DND-41 (cell line): ENCODE measurements around the gene RCOR1.

Experiments used
- ATAC-seq: fragments of 200-7000 bp; cut with Tn5 transposase; 3 replicates; pipeline ENCODE4 v1.9.1; 2021; ENCODE audit warnings: low read depth; ENCODE audit not compliant: insufficient read depth
- DNase-seq: peaks from one replicate; pipeline ENCODE4 v3.0.0-alpha.2; 2020
- H2AFZ ChIP-seq: 2 replicates; pipeline ENCODE4 v1.6.0; 2012; ENCODE audit warnings: low read depth, low read length
- H3K27ac ChIP-seq: 2 replicates; pipeline ENCODE4 v1.5.1; 2012; ENCODE audit warnings: low read length, inconsistent platforms
- H3K27me3 ChIP-seq: fragments of 200-600 bp; sonication (generic); 2 replicates; pipeline ENCODE4 v1.6.0; 2012; ENCODE audit warnings: low read length, mild to moderate bottlenecking, inconsistent platforms; ENCODE audit not compliant: insufficient read depth, poor library complexity
- H3K36me3 ChIP-seq: 2 replicates; pipeline ENCODE4 v1.5.1; 2012; ENCODE audit warnings: low read length, inconsistent platforms; ENCODE audit not compliant: insufficient read depth
- H3K4me1 ChIP-seq: 2 replicates; pipeline ENCODE4 v1.5.1; 2012; ENCODE audit warnings: mild to moderate bottlenecking, low read length; ENCODE audit not compliant: insufficient read depth
- H3K4me2 ChIP-seq: 2 replicates; pipeline ENCODE4 v1.6.0; 2012; ENCODE audit warnings: mild to moderate bottlenecking, moderate library complexity, low read length, inconsistent platforms; ENCODE audit not compliant: insufficient read depth
- H3K4me3 ChIP-seq, 2 experiments: fragments of 200-600 bp in 1 of 2; shearing (Covaris generic) in 1 of 2; 2 replicates each; pipeline ENCODE4 v1.5.1; 2012 to 2016; ENCODE audit warnings: inconsistent platforms in 2 of 2, low read length in 2 of 2, mild to moderate bottlenecking in 2 of 2, low read depth in 1 of 2, moderate library complexity in 1 of 2
- H3K79me2 ChIP-seq: 2 replicates; pipeline ENCODE4 v1.6.0; 2012; ENCODE audit warnings: low read length, inconsistent platforms; ENCODE audit not compliant: insufficient read depth
- H3K9ac ChIP-seq: 2 replicates; pipeline ENCODE4 v1.6.0; 2012; ENCODE audit warnings: low read depth, mild to moderate bottlenecking, inconsistent platforms, low read length, moderate library complexity
- H3K9me3 ChIP-seq: 2 replicates; pipeline ENCODE4 v1.5.1; 2012; ENCODE audit warnings: low read length, moderate library complexity, mild to moderate bottlenecking, inconsistent platforms; ENCODE audit not compliant: insufficient read depth, severe bottlenecking
- H4K20me1 ChIP-seq: 2 replicates; pipeline ENCODE4 v1.6.0; 2012; ENCODE audit warnings: low read length; ENCODE audit not compliant: insufficient read depth
- CTCF ChIP-seq: IDR thresholded peaks from 2 replicates; pipeline ENCODE4 v1.5.1; 2012; ENCODE audit warnings: borderline replicate concordance, low read length, moderate library complexity, mild to moderate bottlenecking; ENCODE audit not compliant: poor library complexity, severe bottlenecking; ENCODE audit errors: extremely low read depth
- EZH2 ChIP-seq: IDR thresholded peaks from 3 replicates; pipeline ENCODE4 v1.6.1; 2012; ENCODE audit warnings: borderline replicate concordance, low read depth, mild to moderate bottlenecking, moderate library complexity, low read length, inconsistent platforms; ENCODE audit not compliant: severe bottlenecking

RCOR1 gene

GRCh38 chr14:102690509-102691286 lies 98.2 kb downstream of the RCOR1 start:
- H3K27ac ChIP-seq = no peak overlapping the region
- ATAC-seq (no peak), DNase-seq (no peak)
- peaks cover 25% of the 10 kb centered on the region; the same call in 1 of the 2 replicates for H4K20me1 ChIP-seq
- no peak overlapping the region for H3K4me2 ChIP-seq
- no peaks in the 10 kb centered on the region for H3K27me3 ChIP-seq
- no peaks in the 10 kb centered on the region for H3K36me3 ChIP-seq
- no peaks in the 10 kb centered on the region for H3K9me3 ChIP-seq
- H3K4me3 ChIP-seq = no peak overlapping the region
- H2AFZ ChIP-seq = no peak overlapping the region
- no peak overlapping the region for H3K9ac ChIP-seq
- peaks cover 4% of the 10 kb centered on the region; the same call in 1 of the 2 replicates for H3K4me1 ChIP-seq
- TF ChIP-seq EZH2 (no peak), CTCF (no peak)
- H3K79me2 ChIP-seq = peaks cover 44% of the 10 kb centered on the region

GRCh38 chr14:102691763-102692162 lies 99.3 kb downstream of the RCOR1 start:
- no peak overlapping the region for H3K4me3 ChIP-seq
- ATAC-seq (no peak), DNase-seq (no peak)
- H3K9ac ChIP-seq = no peak overlapping the region
- no peak overlapping the region for H3K27ac ChIP-seq
- H3K4me2 ChIP-seq = no peak overlapping the region
- H3K79me2 ChIP-seq = peaks cover 47% of the 10 kb centered on the region
- no peak for TF ChIP-seq CTCF
- H2AFZ ChIP-seq = no peak overlapping the region
- peaks cover 14% of the 10 kb centered on the region for H3K4me1 ChIP-seq
- no peaks in the 10 kb centered on the region for H3K9me3 ChIP-seq
- peaks cover 31% of the 10 kb centered on the region; the same call in 1 of the 2 replicates for H4K20me1 ChIP-seq
- H3K27me3 ChIP-seq = no peaks in the 10 kb centered on the region
- H3K36me3 ChIP-seq = no peaks in the 10 kb centered on the region

- no peak for ATAC-seq
- no peak overlapping the region for H3K4me3 ChIP-seq
These were observed 99.9 kb downstream of the RCOR1 start for GRCh38 chr14:102692334-102692733.

More at GRCh38 chr14:102692334-102692733, 99.9 kb downstream of the RCOR1 start:
- no peaks in the 10 kb centered on the region for H3K27me3 ChIP-seq
- H2AFZ ChIP-seq = no peak overlapping the region
- no peak overlapping the region for H3K9ac ChIP-seq
- H3K36me3 ChIP-seq = no peaks in the 10 kb centered on the region
- TF ChIP-seq EZH2 (no peak), CTCF (no peak)
- no peak overlapping the region for H3K4me2 ChIP-seq
- H3K79me2 ChIP-seq = peaks cover 47% of the 10 kb centered on the region
- no peak for DNase-seq
- H4K20me1 ChIP-seq = peaks cover 36% of the 10 kb centered on the region; the same call in 1 of the 2 replicates
- no peaks in the 10 kb centered on the region for H3K9me3 ChIP-seq
- no peak overlapping the region for H3K27ac ChIP-seq
- peaks cover 20% of the 10 kb centered on the region for H3K4me1 ChIP-seq
